CD4-positive, alpha-beta T cell (primary cell): ENCODE data around the gene PROSER2. TPM values are rescaled to one million over a fixed set of nuclear protein-coding genes. Genes with fewer than 3 reads are reported as not detected.

Source experiments
- ATAC-seq: fragments of 200-7000 bp; cut with Tn5 transposase; one replicate; pipeline ENCODE4 v1.10.0; 2022; ENCODE audit warnings: mild to moderate bottlenecking; ENCODE audit not compliant: poor library complexity
- CTCF ChIA-PET: fragments of 350-600 bp; sonication (Branson Sonifier 250); formaldehyde crosslinking; loops from one replicate; lab custom pipeline; 2021; ENCODE audit warnings: antibody characterized with exemption, inconsistent platforms; lab: Charles Lee
- POLR2A ChIA-PET: fragments of 350-600 bp; sonication (Branson Sonifier 250); formaldehyde crosslinking; loops from one replicate; lab custom pipeline; 2021; ENCODE audit warnings: antibody characterized with exemption, inconsistent platforms; lab: Charles Lee
- DNase-seq, 14 experiments: peaks; one replicate each; pipeline ENCODE4 v3.0.0-alpha.2; 2013 to 2020; ENCODE audit warnings: mixed read lengths in 2 of 14
- H3K27ac ChIP-seq, 2 donors: one replicate each; pipeline versions ENCODE4 v1.5.1 to v1.7.0; 2013; ENCODE audit warnings: low read length in 2 of 2, low read depth in 1 of 2, mild to moderate bottlenecking in 1 of 2
- H3K27me3 ChIP-seq, 2 experiments: 1 replicate in 1 of 2; 2 replicates in 1 of 2; pipeline versions ENCODE4 v1.6.1 to v1.7.0; 2013; ENCODE audit warnings: low read length in 2 of 2, control low read depth in 1 of 2, mild to moderate bottlenecking in 1 of 2, moderate library complexity in 1 of 2; ENCODE audit not compliant: insufficient read depth in 2 of 2, control insufficient read depth in 1 of 2
- H3K36me3 ChIP-seq: one replicate; pipeline ENCODE4 v1.6.1; 2013; ENCODE audit warnings: low read length, control low read depth; ENCODE audit not compliant: insufficient read depth
- H3K4me1 ChIP-seq: one replicate; pipeline ENCODE4 v1.6.1; 2013; ENCODE audit warnings: low read length, control low read depth; ENCODE audit not compliant: insufficient read depth
- H3K4me3 ChIP-seq: one replicate; pipeline ENCODE4 v1.5.1; 2013; ENCODE audit warnings: mild to moderate bottlenecking, low read length, moderate library complexity
- H3K9me3 ChIP-seq, 2 experiments: 1 replicate in 1 of 2; 2 replicates in 1 of 2; pipeline versions ENCODE4 v1.6.1 to v1.7.0; 2013; ENCODE audit warnings: low read length in 2 of 2, mild to moderate bottlenecking in 2 of 2, control low read depth in 1 of 2, moderate library complexity in 1 of 2; ENCODE audit not compliant: control insufficient read depth in 1 of 2, insufficient read depth in 1 of 2
- H3K27ac Mint-ChIP-seq: one replicate; pipeline ENCODE4 v1.8.0; 2020; ENCODE audit warnings: mixed read lengths
- H3K27me3 Mint-ChIP-seq: one replicate; pipeline ENCODE4 v1.8.0; 2021; ENCODE audit warnings: mixed read lengths
- H3K36me3 Mint-ChIP-seq: one replicate; pipeline ENCODE4 v1.8.0; 2021; ENCODE audit warnings: low read depth, mixed read lengths
- H3K4me1 Mint-ChIP-seq: one replicate; pipeline ENCODE4 v1.8.0; 2021; ENCODE audit warnings: low read depth, mixed read lengths
- H3K4me3 Mint-ChIP-seq: one replicate; pipeline ENCODE4 v1.8.0; 2020; ENCODE audit warnings: mild to moderate bottlenecking, mixed read lengths
- H3K9me3 Mint-ChIP-seq: one replicate; pipeline ENCODE4 v1.8.0; 2020; ENCODE audit warnings: mixed read lengths
- CTCF ChIP-seq: fragments of 200-600 bp; IDR thresholded peaks from one replicate; pipeline ENCODE4 v1.8.0; 2022; ENCODE audit warnings: antibody characterized with exemption, mild to moderate bottlenecking
- intact Hi-C, 2 experiments: fragments of 100-400 bp; cut with DNase I in 1 of 2; cut with micrococcal nuclease in 1 of 2; formaldehyde crosslinking; loops; one replicate each; pipeline versions ENCODE4 v1.15.1 to v1.9.0; 2023 to 2025; cut with DNase I, micrococcal nuclease
- total RNA-seq, 174 experiments: library from RNA in 2 of 174; stranded (reverse) in 2 of 174; gene quantifications; one replicate each; pipeline ENCODE4 v1.2.3 and lab custom pipeline; 2021 to 2026

Gene PROSER2
- total RNA-seq, 2 experiments from 2014 or later, result 1.1 TPM

GRCh38 chr10:11794566-11794965 lies 28.6 kb upstream of the PROSER2 start:
- no peaks in the 10 kb centered on the region for H3K9me3 Mint-ChIP-seq
- POLR2A ChIA-PET, result no interaction called here
- no peaks in the 10 kb centered on the region for H3K4me1 ChIP-seq
- H3K4me3 Mint-ChIP-seq, result no peak overlapping the region
- H3K36me3 ChIP-seq, result no peaks in the 10 kb centered on the region
- H3K9me3 ChIP-seq, result no peaks in the 10 kb centered on the region
- H3K27me3 ChIP-seq, result no peaks in the 10 kb centered on the region
- CTCF ChIA-PET, result no interaction called here
- TF ChIP-seq CTCF, result no peak
- no peaks in the 10 kb centered on the region for H3K27me3 Mint-ChIP-seq
- DNase-seq, result no peak
- no peak overlapping the region for H3K4me3 ChIP-seq
- no peak overlapping the region for H3K27ac ChIP-seq
- H3K4me1 Mint-ChIP-seq, result no peaks in the 10 kb centered on the region
- no peak overlapping the region for H3K27ac Mint-ChIP-seq
- intact Hi-C loops, result no loop called here
- H3K36me3 Mint-ChIP-seq, result no peaks in the 10 kb centered on the region
- no peak for ATAC-seq

- intact Hi-C loops, result no loop called here
- Histone ChIP-seq H3K4me3 (no peak overlapping the region), H3K9me3 (no peaks in the 10 kb centered on the region), H3K36me3 (no peaks in the 10 kb centered on the region), H3K27me3 (no peaks in the 10 kb centered on the region), H3K4me1 (no peaks in the 10 kb centered on the region), H3K27ac (no peak overlapping the region)
- no peak for DNase-seq
- Mint-ChIP-seq H3K27me3 (no peaks in the 10 kb centered on the region), H3K27ac (no peak overlapping the region), H3K9me3 (no peaks in the 10 kb centered on the region), H3K36me3 (no peaks in the 10 kb centered on the region), H3K4me3 (no peak overlapping the region), H3K4me1 (no peaks in the 10 kb centered on the region)
- no peak for TF ChIP-seq CTCF
- POLR2A ChIA-PET, result no interaction called here
- no peak for ATAC-seq
- CTCF ChIA-PET, result no interaction called here
Measured at GRCh38 chr10:11795101-11795920, 27.8 kb upstream of the PROSER2 start.

- H3K27me3 ChIP-seq, result no peaks in the 10 kb centered on the region
- ChIA-PET CTCF (no interaction called here), POLR2A (no interaction called here)
- TF ChIP-seq CTCF, result no peak
- DNase-seq, result no peak
- no peak overlapping the region for H3K27ac ChIP-seq
- no peak for ATAC-seq
- H3K4me3 ChIP-seq, result no peak overlapping the region
- no peak overlapping the region for H3K4me3 Mint-ChIP-seq
- H3K36me3 Mint-ChIP-seq, result no peaks in the 10 kb centered on the region
- no peaks in the 10 kb centered on the region for H3K4me1 Mint-ChIP-seq
- H3K36me3 ChIP-seq, result no peaks in the 10 kb centered on the region
- H3K4me1 ChIP-seq, result no peaks in the 10 kb centered on the region
- H3K9me3 Mint-ChIP-seq, result no peaks in the 10 kb centered on the region
- H3K27ac Mint-ChIP-seq, result no peak overlapping the region
- no peaks in the 10 kb centered on the region for H3K27me3 Mint-ChIP-seq
- intact Hi-C loops, result no loop called here
- no peaks in the 10 kb centered on the region for H3K9me3 ChIP-seq
Measured at GRCh38 chr10:11796474-11796873, 26.7 kb upstream of the PROSER2 start.
